Epithelial cell of prostate (primary cell): ENCODE results near the gene IQCH.
"Not testable (repeated sequence)": the region's sequence is repeated elsewhere in the genome, so short reads cannot be mapped to it uniquely, and the experiment has no call there.

Experiments
- DNase-seq: peaks from one replicate; pipeline ENCODE4 v3.0.0-alpha.2; 2011; ENCODE audit warnings: low read depth, low spot score
- H3K27ac ChIP-seq: fragments of 450-650 bp; 2 replicates; pipeline ENCODE4 v1.5.1; 2017; ENCODE audit warnings: mild to moderate bottlenecking

Gene IQCH

GRCh38 chr15:67343206-67343605 is 88.6 kb downstream of the IQCH start:
- no peak overlapping the region for H3K27ac ChIP-seq
- no peak for DNase-seq

GRCh38 chr15:67349634-67350033 is 95.0 kb downstream of the IQCH start:
- no peak overlapping the region for H3K27ac ChIP-seq
- no peak for DNase-seq

GRCh38 chr15:67350042-67350441 is 95.5 kb downstream of the IQCH start:
- no peak for DNase-seq
- no peak overlapping the region for H3K27ac ChIP-seq

GRCh38 chr15:67358391-67358790 is 103.8 kb downstream of the IQCH start:
- H3K27ac ChIP-seq = no peak overlapping the region
- DNase-seq = no peak

GRCh38 chr15:67358812-67359211 is 104.2 kb downstream of the IQCH start:
- DNase-seq = no peak

GRCh38 chr15:67359431-67360079 is 105.0 kb downstream of the IQCH start:
- H3K27ac ChIP-seq = no peak overlapping the region
- DNase-seq = no peak

More at GRCh38 chr15:67358812-67359211, 104.2 kb downstream of the IQCH start:
- no peak overlapping the region for H3K27ac ChIP-seq

- DNase-seq = no peak
- H3K27ac ChIP-seq = no peak overlapping the region
These were observed 106.5 kb downstream of the IQCH start for GRCh38 chr15:67361100-67361499.

GRCh38 chr15:67363712-67364111 is 109.1 kb downstream of the IQCH start:
- not testable (repeated sequence) for DNase-seq, H3K27ac ChIP-seq

GRCh38 chr15:67365994-67366393 is 111.4 kb downstream of the IQCH start:
- DNase-seq = no peak
- no peak overlapping the region for H3K27ac ChIP-seq

GRCh38 chr15:67366904-67367303 is 112.3 kb downstream of the IQCH start:
- no peak overlapping the region for H3K27ac ChIP-seq
- no peak for DNase-seq

GRCh38 chr15:67369359-67369998 is 114.9 kb downstream of the IQCH start:
- no peak overlapping the region for H3K27ac ChIP-seq
- no peak for DNase-seq

- DNase-seq = no peak
- H3K27ac ChIP-seq = no peak overlapping the region
These were observed 115.8 kb downstream of the IQCH start for GRCh38 chr15:67370206-67370954.

- H3K27ac ChIP-seq = no peak overlapping the region
- no peak for DNase-seq
These were observed 118.0 kb downstream of the IQCH start for GRCh38 chr15:67372543-67372942.

- no peak overlapping the region for H3K27ac ChIP-seq
- DNase-seq = no peak
These were observed 118.5 kb downstream of the IQCH start for GRCh38 chr15:67372986-67373675.

- H3K27ac ChIP-seq = no peak overlapping the region
- DNase-seq = no peak
These were observed 119.4 kb downstream of the IQCH start for GRCh38 chr15:67373971-67374370.

GRCh38 chr15:67379530-67379929 is 124.9 kb downstream of the IQCH start:
- no peak overlapping the region for H3K27ac ChIP-seq
- no peak for DNase-seq

GRCh38 chr15:67380921-67381320 is 126.3 kb downstream of the IQCH start:
- no peak overlapping the region for H3K27ac ChIP-seq
- DNase-seq = no peak

- no peak overlapping the region for H3K27ac ChIP-seq
These were observed 126.9 kb downstream of the IQCH start for GRCh38 chr15:67381416-67382045.

GRCh38 chr15:67382723-67383122 is 128.1 kb downstream of the IQCH start:
- H3K27ac ChIP-seq = no peak overlapping the region
- no peak for DNase-seq

More at GRCh38 chr15:67381416-67382045, 126.9 kb downstream of the IQCH start:
- DNase-seq = no peak

GRCh38 chr15:67383899-67384298 is 129.3 kb downstream of the IQCH start:
- no peak overlapping the region for H3K27ac ChIP-seq
- no peak for DNase-seq
